ENCODE measurements around the gene SV2C. TPM values are rescaled to one million over a fixed set of nuclear protein-coding genes. Genes with fewer than 3 reads are reported as not detected.
"Not testable (repeated sequence)": the region's sequence is repeated elsewhere in the genome, so short reads cannot be mapped to it uniquely, and the experiment has no call there.

The SV2C gene
- total RNA-seq, 1 donor from 2014 or later, result 0.15 TPM

- Mint-ChIP-seq H3K27ac (ENCODE audit: unreplicated experiment) (peak overlapping the region; percentile 31), H3K4me1 (ENCODE audit: unreplicated experiment) (peaks cover 14% of the 10 kb centered on the region), H3K36me3 (ENCODE audit: low read depth, unreplicated experiment) (no peaks in the 10 kb centered on the region), H3K4me3 (ENCODE audit: unreplicated experiment) (peak overlapping the region; percentile 84), H3K9me3 (ENCODE audit: unreplicated experiment) (no peaks in the 10 kb centered on the region), H3K27me3 (ENCODE audit: unreplicated experiment) (peaks cover 14% of the 10 kb centered on the region)
- TF ChIP-seq, protein P1, sequence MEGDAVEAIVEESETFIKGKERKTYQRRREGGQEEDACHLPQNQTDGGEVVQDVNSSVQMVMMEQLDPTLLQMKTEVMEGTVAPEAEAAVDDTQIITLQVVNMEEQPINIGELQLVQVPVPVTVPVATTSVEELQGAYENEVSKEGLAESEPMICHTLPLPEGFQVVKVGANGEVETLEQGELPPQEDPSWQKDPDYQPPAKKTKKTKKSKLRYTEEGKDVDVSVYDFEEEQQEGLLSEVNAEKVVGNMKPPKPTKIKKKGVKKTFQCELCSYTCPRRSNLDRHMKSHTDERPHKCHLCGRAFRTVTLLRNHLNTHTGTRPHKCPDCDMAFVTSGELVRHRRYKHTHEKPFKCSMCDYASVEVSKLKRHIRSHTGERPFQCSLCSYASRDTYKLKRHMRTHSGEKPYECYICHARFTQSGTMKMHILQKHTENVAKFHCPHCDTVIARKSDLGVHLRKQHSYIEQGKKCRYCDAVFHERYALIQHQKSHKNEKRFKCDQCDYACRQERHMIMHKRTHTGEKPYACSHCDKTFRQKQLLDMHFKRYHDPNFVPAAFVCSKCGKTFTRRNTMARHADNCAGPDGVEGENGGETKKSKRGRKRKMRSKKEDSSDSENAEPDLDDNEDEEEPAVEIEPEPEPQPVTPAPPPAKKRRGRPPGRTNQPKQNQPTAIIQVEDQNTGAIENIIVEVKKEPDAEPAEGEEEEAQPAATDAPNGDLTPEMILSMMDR (IDR thresholded peaks at IDR 0.05; ENCODE audit: unreplicated experiment), result no peak
- DNase-seq (ENCODE audit: low spot score), result no peak
Observed at GRCh38 chr5:76085243-76085579, 2.0 kb downstream of the SV2C start.

- Mint-ChIP-seq H3K27me3 (ENCODE audit: unreplicated experiment) (peaks cover 14% of the 10 kb centered on the region), H3K4me3 (ENCODE audit: unreplicated experiment) (no peak overlapping the region), H3K36me3 (ENCODE audit: low read depth, unreplicated experiment) (no peaks in the 10 kb centered on the region), H3K9me3 (ENCODE audit: unreplicated experiment) (no peaks in the 10 kb centered on the region), H3K27ac (ENCODE audit: unreplicated experiment) (no peak overlapping the region), H3K4me1 (ENCODE audit: unreplicated experiment) (peaks cover 14% of the 10 kb centered on the region)
- no peak for DNase-seq (ENCODE audit: low spot score)
- TF ChIP-seq, protein P1 (IDR thresholded peaks at IDR 0.05; ENCODE audit: unreplicated experiment), result no peak
Observed at GRCh38 chr5:76086095-76086494, 2.9 kb downstream of the SV2C start.

- not testable (repeated sequence) for H3K4me1 Mint-ChIP-seq (ENCODE audit: unreplicated experiment); H3K27ac Mint-ChIP-seq (ENCODE audit: unreplicated experiment); H3K9me3 Mint-ChIP-seq (ENCODE audit: unreplicated experiment); H3K4me3 Mint-ChIP-seq (ENCODE audit: unreplicated experiment); DNase-seq (ENCODE audit: low spot score); H3K36me3 Mint-ChIP-seq (ENCODE audit: low read depth, unreplicated experiment); H3K27me3 Mint-ChIP-seq (ENCODE audit: unreplicated experiment)
Observed at GRCh38 chr5:76089156-76089555, 6.0 kb downstream of the SV2C start.

DNA sequence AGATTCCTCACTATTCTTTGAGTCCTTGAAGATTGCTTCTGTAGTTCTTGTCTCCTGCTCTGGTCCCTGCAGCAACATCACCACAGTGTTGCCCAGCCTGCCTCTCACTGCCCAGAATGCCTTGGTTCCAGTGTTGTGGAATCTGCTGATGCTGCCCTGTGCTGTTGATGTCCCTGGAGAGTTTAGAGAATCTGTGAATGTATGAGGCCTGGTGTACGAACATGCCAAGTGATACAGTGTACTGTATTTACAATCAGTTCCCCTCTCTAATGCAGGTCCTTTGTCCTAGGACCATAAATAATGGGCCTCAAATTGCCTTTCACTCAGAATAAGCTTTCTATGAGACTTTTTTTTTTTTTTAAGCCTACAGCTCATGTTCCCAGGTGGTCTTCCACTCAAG, 8.2 kb downstream of the SV2C start:
- H3K27ac Mint-ChIP-seq (ENCODE audit: unreplicated experiment), result no peak overlapping the region
- H3K4me1 Mint-ChIP-seq (ENCODE audit: unreplicated experiment), result no peaks in the 10 kb centered on the region
- no peaks in the 10 kb centered on the region for H3K9me3 Mint-ChIP-seq (ENCODE audit: unreplicated experiment)
- DNase-seq (ENCODE audit: low spot score), result no peak
- TF ChIP-seq, protein P1 (IDR thresholded peaks at IDR 0.05; ENCODE audit: unreplicated experiment), result no peak
- H3K27me3 Mint-ChIP-seq (ENCODE audit: unreplicated experiment), result no peaks in the 10 kb centered on the region
- no peak overlapping the region for H3K4me3 Mint-ChIP-seq (ENCODE audit: unreplicated experiment)
- no peaks in the 10 kb centered on the region for H3K36me3 Mint-ChIP-seq (ENCODE audit: low read depth, unreplicated experiment)

DNA sequence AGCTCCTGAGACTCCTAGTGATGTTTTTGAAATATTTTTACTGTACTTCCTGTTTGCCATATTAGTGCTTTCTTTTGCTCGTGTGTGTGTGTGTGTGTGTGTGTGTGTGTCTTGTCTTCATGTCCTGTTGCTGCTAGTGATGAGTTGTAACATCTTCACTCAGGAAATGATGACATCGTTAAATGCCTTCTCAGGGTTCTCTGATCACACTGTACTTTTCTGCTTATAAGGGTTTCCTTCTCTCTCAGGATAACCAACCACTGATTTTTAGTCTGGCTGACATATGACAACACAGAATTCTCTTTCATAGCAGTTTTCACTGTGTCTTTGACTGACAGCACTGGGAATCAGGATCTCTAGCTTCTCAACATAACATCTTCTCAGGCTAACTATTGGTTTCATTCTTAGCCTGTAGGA, 16.1 kb downstream of the SV2C start:
- H3K27ac Mint-ChIP-seq (ENCODE audit: unreplicated experiment), result no peak overlapping the region
- H3K9me3 Mint-ChIP-seq (ENCODE audit: unreplicated experiment), result no peaks in the 10 kb centered on the region
- no peak for DNase-seq (ENCODE audit: low spot score)
- no peak overlapping the region for H3K4me3 Mint-ChIP-seq (ENCODE audit: unreplicated experiment)
- TF ChIP-seq, protein P1 (IDR thresholded peaks at IDR 0.05; ENCODE audit: unreplicated experiment), result no peak
- no peaks in the 10 kb centered on the region for H3K4me1 Mint-ChIP-seq (ENCODE audit: unreplicated experiment)
- no peaks in the 10 kb centered on the region for H3K36me3 Mint-ChIP-seq (ENCODE audit: low read depth, unreplicated experiment)
- H3K27me3 Mint-ChIP-seq (ENCODE audit: unreplicated experiment), result peaks cover 2% of the 10 kb centered on the region

- Mint-ChIP-seq H3K27me3 (ENCODE audit: unreplicated experiment) (peaks cover 2% of the 10 kb centered on the region), H3K36me3 (ENCODE audit: low read depth, unreplicated experiment) (no peaks in the 10 kb centered on the region), H3K4me1 (ENCODE audit: unreplicated experiment) (no peaks in the 10 kb centered on the region), H3K27ac (ENCODE audit: unreplicated experiment) (no peak overlapping the region), H3K9me3 (ENCODE audit: unreplicated experiment) (no peaks in the 10 kb centered on the region), H3K4me3 (ENCODE audit: unreplicated experiment) (no peak overlapping the region)
- no peak for DNase-seq (ENCODE audit: low spot score)
- TF ChIP-seq, protein P1 (IDR thresholded peaks at IDR 0.05; ENCODE audit: unreplicated experiment), result no peak
Observed at GRCh38 chr5:76099756-76100155, 16.6 kb downstream of the SV2C start.
